Stomach (tissue), 4 donors: ENCODE results near the gene TMTC1.

ENCODE experiments used
- CTCF ChIP-seq, 7 experiments: fragments of 450-650 bp in 4 of 7; fragments of 200-600 bp in 3 of 7; sonication (generic) in 3 of 7; IDR thresholded peaks; one replicate each; pipeline ENCODE4 v1.5.1; 2016 to 2019; ENCODE audit warnings: antibody characterized with exemption in 7 of 7, control low read depth in 2 of 7, mild to moderate bottlenecking in 1 of 7
- EP300 ChIP-seq: sonication (generic); formaldehyde crosslinking; IDR thresholded peaks from one replicate; pipeline ENCODE4 v1.6.1; 2017; ENCODE audit warnings: antibody characterized with exemption
- POLR2AphosphoS5 ChIP-seq, 3 donors: sonication (generic); formaldehyde crosslinking; IDR thresholded peaks; one replicate each; pipeline ENCODE4 v1.6.1; 2016; ENCODE audit warnings: antibody characterized with exemption in 3 of 3

- TF ChIP-seq CTCF (IDR thresholded peaks at IDR 0.05) (no peak), EP300 (no peak), POLR2AphosphoS5 (IDR thresholded peaks at IDR 0.05) (no peak)
Measured at GRCh38 chr12:29667011-29667410, 116.7 kb downstream of the TMTC1 start.
